ENCODE measurements around the gene TAL2.
"Not testable (repeated sequence)": the region's sequence is repeated elsewhere in the genome, so short reads cannot be mapped to it uniquely, and the experiment has no call there.

The TAL2 gene

DNA sequence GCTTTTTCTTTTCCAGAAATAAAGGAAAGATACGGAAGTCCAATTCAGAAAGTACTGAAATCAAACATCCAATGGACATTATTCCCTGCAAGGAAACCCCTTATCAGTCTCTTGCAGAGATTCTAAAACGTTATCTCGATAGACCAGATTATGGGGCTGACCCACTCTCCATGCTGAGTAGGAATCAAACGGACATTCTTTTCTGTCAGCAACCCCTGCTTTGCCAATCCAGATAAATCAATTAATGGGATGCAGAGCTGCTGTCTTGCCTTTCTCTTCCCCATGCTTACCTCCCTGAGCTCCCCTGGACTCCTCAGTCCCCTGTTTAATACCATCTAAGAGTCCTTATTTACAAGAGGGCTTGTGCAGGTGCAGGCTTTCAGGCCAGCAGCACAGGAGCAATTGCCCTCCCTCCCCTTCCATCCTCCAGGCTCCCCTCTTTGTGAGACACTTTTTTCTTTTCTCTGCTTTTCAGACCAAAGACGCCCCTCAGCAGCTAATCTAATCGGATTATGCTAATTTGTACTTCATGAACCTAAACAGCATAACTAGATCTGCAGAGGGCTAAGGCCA is 14.2 kb downstream of the TAL2 start:
- DNase-seq = no peak

DNA sequence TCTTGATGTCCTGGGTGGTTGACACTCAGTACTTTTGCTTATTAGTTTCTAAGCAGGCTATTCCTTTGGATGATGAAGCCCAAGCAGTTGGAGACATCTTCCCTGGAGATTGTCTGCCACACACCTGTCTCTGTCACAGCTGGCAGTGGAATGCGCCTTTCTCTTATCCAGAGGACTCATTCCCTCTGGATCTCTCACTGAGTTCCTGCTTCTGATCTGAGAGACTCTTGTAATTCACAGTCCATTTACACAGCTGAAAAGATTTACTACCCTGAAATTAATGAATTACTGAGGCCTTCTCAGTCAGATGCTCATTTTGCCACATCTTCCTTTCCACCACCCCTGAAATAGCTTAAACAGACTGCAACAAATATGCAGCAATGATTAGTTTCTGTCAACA is 15.9 kb downstream of the TAL2 start:
- no peak for DNase-seq

DNA sequence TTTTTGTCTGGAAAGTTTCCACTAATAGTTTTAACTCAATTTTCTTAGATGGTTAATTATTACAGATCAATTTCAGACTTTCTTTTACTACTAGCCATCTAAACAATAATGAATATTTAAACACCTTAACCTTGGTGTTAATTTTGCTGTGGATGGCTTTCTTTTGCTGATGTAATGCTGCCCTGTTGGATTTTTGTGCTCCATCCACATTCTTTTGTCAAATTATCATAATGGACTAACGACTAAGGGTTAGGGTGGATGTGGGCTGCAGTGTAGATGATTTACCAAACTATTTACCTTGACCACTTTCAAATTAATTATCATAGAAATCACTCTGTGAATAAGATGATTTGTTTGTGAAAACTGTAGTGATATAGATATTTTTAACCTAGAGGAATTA is 16.5 kb downstream of the TAL2 start:
- no peak for DNase-seq

DNA sequence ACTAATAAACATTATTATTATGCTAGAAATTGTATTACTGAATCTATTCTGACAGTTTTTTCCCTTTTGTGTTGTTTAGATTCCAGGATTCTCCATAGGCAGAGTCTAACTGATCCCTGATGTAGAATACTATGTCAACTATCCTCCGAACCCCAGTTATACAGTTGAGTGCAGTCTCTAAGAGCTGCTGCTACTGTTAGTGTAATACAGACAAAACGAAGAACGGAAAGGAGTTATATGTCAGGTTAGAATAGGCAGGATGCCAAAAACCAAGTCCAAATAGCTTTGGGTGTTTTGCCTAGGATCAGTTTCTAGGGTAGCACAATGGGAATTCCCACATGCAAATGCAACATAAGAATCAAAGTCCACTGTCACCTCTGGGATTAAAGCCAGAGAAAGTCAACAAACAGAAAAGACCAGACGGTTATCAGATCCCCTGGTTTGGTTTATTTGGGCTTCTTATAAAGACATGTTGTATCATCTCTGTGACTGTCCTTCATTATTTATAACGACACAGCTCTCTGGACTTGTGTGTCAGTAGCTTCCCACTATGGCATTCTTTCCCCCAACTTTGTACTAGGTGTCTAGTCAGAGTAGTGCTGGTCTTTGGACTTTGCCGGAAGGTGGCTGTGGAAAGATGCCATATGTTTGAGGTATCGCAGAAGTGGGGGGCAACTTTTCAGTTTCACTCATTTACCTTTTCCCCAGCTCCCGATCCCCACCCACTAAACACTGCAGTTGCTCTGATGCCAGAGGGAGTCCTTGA is 17.2 kb downstream of the TAL2 start:
- no peak for DNase-seq

DNA sequence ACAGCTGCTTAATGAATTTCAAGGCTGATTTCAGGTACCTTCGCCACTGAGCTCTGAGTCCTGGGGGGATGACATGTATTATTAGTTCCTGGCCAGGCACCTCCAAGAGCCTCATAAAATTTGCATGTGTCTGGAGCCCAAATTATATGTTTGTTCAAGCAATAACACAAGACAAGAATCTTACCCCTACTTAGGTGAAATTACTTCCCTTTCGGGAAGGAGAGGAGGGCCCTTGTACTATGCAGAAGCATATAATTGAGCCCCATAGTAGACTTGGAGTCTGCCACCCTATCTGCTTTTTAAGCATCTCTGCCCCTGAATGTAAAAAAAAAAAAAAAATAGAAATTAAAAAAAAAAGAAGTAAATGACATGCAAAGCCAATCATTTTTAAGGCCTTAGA is 19.1 kb downstream of the TAL2 start:
- DNase-seq = no peak

DNA sequence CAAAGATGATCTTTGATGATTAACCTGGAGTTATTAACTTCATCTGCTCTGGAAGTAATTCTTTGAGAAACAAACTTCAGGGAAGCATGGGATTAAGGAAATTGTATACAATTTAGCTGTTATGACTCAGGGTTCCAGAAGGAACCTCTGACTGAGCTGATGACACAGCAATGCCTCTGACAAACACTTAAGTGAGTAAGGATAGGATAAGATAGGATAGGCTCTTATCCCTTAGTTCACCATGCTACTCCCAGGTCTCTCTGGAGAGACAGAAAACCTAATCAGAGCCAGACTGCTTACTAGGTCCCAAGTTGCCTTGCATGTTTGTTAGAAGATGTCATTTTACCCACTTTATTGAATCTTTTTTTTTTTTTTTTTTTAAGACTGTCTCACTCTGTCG is 19.5 kb downstream of the TAL2 start:
- DNase-seq = no peak

DNA sequence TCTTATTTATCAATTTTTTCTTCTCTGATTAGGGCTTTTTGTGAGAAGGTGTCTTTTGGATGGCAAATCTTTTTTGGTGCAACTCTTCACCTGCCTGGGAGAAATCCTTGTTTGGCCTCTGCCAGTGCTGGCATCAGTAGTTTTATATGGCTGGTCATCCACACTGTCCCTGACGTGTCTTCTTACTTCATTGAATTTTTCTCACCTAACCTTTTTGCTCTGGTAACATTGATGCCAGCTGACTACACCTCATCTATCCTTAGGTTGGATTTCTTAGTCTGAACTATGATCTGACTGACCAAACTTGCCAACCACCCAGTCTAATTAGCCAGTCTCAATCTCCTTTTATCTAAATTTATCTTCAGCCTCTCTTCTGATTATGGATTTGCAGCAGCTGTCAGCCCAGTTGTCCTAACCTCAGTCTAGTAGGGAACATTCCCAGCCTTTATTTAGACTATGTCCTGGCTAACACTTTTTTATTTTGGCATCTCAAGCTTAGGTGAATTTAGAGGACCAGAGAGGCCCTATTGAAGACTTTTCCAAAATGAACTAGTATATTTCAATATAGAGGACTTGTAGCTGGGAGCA is 21.5 kb downstream of the TAL2 start:
- no peak for DNase-seq

DNA sequence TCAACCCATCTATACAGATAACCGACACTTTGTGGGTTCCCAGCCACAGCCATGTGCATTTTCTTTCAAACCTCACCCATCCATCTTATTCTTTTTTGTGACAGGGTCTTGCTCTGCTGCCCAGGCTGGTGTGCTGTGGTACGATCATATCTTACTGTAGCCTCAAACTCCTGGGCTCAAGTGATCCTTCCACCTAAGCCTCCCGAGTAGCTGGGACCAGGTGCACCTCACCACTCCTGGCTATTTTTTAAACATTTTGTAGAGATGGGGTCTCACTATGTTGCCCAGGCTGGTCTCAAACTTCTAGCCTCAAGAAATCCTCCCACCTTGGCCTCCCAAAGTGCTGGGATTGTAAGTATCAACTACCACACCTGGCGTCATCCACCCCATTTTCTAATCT is 24.7 kb downstream of the TAL2 start:
- DNase-seq = no peak

DNA sequence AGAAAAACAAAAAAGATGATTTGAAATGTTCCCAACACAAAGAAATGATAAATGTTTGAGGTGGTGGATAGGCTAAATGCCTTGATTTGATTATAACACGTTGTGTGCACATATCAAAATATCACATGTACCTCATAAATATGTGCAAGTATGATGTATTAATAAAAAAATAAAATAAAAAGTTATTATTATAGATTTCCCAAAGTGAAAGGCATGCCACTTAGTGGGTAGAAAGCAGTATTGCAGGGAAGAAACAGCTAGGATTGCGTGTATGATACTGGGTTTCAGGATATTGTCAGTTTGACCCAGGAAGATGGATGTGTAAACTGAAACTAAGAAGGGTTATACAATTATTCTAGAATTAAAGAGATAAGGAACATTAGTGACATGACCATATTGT is 28.5 kb downstream of the TAL2 start:
- no peak for DNase-seq

DNA sequence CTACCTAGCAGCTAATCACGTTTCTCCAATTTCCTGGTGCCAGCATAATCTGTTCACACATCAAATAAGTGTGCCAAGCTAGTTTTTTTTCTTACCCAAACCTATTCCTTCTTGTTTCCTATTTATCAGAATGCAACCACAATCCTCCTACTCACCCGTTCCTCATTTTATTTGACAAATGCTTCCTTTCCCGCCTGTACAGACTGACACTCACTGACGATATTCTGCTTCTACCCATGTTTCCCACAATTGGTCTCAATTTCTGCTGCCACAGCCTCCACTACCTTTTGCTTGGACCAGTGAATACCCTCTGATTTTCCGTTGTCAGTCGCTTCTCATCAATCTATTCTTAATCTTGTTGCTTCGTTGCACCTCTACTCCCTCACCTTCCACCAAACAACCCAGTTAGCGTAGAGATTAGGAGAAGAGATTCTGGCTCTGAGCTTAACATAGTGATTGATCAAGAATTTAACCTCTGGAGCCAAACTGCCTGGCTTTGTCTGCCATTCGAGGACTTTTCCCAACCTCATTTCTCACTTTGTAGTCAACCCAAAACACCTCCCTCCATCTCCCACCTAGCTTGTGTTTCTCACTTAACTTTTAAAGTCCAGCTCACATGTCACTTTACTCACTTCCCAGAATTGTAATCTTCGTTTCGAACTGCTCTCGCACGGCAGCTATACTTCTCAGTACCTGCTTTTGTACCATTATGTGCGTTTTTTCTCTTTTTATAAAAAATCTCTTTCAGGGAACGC is 31.4 kb downstream of the TAL2 start:
- no peak for DNase-seq

DNA sequence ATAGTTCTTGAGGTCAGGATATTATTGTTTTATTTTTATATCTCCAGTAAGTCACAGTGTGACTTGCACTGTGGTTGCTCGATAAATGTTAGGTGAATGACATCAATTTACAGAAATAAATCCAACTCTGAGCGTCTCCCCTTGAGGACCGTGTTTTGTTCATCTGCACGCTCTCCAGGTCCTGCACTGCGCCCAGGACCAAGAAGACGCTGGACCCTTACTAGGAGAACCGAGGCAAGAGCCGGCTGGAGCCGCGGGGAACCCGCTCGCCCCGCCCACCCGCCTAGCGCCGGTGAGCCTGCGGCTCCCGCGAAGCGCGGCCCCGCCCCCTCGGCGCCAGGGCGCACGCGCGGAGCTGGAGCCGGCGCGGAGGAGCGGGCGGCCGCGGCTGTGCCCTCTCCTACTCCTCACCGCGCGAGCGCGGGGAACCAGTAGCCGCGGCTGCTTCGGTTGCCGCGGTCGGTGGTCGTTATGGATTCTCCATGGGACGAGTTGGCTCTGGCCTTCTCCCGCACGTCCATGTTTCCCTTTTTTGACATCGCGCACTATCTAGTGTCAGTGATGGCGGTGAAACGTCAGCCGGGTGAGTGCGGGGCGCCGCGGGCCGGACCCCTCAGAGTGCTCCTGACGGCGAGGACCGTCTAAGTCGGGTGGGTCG is 32.1 kb downstream of the TAL2 start, which contains the start of gene TMEM38B:
TMEM38B (plus strand) TSS at position 352 of the 658 bp plus-strand sequence; CDS start at position 472, 120 bp downstream.
- DNase-seq = no peak

DNA sequence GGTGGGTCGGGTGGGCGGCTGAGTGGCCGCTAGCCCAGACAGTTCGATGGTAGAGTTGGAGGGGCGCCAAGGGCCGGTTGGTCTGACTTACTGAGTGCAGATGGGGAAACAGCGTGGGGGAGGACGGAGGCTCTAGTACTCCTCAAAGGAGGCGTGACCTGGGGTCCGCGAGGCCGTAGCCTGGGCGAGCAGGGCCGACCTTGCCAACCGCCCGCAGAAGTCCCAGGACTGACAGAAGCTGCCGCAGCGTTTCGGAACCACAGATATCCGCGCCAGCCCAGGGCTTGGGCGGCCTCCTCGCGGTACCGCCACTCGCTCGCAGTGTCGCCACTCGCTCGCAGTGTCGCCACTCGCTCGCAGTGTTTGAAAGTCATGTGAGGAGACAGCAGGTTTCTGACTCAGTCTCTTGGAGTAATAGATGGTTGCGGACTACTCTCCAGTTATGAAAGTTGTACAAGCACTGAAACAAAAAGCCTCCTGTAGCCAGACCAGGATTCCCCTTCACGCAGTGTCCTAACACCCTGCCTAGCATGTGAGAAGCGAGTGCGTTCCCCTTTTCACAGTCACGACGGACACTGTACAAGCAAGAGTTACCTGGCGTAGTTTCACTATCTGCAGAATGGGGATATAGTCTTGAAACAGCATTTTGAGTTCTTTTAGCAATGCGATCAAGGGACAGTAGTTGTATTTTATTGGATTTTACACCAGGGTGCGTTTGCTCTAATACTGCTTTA is 32.8 kb downstream of the TAL2 start:
- DNase-seq = no peak

DNA sequence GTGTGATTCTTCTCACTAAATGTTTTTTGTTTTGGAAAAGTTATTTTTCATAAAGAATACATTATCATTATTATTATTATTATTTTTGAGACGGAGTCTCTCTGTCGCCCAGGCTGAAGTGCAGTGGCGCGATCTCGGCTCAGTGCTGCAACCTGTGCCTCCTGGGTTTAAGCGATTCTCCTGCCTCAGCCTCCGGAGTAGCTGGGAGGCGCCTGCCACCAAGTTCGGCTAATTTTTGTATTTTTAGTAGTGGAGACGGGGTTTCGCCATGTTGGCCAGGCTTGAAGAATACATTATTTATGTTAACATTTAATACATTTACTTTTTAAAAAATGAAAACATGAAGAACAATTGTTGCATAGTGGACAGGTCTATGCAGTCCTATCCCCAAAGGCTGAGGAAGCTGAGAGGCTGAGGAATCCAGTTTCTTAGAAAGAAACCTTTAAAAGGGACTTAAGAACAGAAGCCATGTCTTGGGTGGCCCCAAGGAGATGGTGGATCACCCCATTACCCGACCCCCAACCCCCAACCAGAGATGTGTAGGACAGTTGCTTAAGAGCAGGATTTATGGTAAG is 34.0 kb downstream of the TAL2 start:
- DNase-seq = no peak

DNA sequence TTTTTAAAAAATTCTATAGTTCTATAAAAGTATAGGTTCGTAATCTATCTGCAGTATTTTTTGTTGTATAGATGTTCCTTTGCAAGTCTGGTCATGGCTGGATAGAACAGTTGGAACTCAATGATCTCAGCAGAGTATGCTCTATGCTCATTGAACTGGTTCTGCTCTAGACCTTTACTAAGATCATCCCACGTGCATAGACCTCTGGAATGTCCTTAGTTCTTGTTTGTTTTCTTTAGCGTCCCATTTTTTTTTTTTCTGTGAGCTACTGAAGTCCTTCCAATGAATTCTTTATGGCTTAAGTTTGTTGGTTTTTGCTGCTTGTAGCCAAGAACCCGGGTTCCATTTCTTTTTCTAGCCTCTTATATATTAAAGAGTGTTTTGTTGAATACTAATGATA is 35.6 kb downstream of the TAL2 start:
- no peak for DNase-seq

DNA sequence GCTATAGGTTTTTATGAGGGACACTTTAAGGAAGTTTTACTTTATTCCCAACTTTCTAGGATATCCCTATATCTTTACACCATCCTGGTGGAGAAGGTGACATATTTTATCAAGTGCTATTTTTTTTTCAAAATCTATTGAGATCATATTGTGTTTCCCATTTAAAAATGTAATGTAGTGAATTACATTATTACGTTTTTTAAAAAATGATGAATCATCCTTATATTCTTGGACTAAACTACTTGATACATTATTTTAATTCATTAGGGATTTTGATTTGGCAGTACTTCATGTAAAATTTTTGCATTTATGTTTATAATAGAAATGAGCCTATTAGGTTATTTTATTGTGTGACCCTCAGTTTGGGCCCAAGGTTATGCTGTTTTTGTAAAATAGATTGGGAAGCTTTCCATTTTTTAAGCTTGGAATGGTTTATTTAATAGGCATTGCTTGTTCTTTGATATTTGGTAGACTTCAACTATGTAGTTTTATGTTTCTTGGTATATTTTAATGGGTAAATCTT is 36.2 kb downstream of the TAL2 start:
- DNase-seq = no peak

DNA sequence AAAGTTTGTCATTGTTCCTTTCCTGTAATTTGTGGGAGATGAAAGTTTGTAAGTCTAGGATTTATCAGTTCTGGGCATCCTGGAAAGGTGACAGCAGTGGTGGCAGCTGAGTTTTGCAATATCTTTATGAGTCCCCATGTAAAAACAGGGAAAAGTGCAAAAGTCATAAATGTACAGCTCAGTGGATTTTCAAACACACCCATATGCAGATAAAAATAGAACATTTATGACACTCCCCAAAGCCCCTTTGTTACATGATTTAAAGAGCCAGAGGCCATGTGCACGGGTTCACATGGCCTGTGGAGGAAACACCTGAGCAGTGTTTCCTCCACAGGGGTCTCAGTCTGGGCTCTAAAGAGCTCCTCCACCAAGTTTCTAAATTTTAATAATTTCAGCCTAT is 38.4 kb downstream of the TAL2 start:
- no peak for DNase-seq

DNA sequence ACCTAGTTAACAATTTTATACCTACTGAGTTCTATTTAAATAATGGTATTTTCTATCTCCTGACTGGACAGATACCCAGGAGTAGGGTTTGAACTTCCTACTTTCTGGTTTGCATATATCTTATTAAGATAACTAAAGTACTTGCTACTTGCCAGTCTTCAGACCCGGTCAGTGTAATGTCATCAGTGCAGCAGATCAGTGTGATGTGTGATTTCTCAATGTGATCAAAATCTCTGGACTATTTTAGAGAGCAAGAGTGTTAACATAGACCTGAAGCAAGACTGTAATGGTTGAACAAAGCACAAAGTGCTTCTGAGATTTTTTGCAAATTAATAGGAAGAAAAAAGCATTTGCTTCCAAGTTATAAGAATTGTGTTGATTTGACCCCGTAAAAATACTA is 38.9 kb downstream of the TAL2 start:
- no peak for DNase-seq

DNA sequence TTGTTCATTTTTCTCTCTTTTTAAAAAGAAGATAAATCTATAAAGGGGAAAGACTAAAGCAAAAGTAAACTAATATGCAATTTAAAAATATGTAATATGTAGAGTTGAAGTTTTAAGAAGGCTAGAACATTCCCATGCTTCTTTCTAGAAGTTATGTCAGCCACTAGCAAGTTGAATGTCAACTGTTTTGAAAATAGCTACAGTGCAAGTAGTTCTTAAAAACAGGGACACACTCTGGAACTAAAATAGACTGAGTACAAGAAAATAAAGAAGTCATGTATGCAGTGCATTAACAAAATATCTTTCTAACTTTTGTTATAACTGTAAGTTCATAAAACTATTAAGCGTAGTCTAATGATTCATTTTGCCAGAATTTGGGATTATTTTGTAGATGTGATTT is 40.0 kb downstream of the TAL2 start:
- DNase-seq = no peak

DNA sequence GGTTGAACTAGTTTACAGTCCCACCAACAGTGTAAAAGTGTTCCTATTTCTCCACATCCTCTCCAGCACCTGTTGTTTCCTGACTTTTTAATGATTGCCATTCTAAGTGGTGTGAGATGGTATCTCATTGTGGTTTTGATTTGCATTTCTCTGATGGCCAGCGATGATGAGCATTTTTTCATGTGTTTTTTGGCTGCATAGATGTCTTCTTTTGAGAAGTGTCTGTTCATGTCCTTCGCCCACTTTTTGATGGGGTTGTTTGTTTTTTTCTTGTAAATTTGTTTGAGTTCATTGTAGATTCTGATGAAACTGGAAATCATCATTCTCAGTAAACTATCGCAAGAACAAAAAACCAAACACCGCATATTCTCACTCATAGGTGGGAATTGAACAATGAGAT is 41.4 kb downstream of the TAL2 start:
- DNase-seq = not testable (repeated sequence)

DNA sequence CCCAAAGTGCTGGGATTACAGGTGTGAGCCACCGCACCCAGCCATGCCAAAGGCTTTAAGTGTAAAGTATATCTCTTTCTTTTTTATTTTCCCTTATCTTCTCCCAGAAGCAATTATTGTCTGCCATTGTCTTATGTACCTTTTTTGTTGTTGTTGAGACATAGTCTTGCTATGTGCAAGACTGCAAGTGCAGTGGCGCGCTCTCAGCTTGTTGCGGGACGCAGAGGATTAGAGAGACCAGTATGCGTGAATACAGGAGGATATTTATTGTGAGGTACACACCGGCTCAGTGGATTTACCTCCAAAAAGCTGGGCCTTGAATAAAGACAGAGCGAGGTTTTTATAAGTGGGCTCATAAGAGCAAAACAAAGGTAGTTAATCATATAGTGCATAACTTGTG is 43.9 kb downstream of the TAL2 start:
- DNase-seq = no peak

DNA sequence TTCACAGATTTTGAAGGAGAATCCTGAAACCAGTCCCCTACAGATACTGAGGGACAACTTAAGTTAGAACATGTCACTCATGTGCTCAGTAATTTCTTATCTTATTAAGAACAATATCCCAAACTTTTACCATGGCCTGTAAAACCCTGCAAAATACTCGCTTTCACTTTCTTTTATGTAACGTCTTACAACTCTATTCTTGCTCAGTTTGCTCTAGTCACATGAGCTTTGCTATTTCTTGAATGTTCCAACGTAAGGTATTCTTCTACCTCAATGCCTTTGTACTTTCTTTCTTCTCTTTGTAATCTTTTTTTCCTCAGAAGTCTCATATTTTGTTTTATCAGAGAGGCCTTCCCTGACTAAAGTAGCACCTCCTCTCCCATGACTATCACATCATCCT is 46.1 kb downstream of the TAL2 start:
- no peak for DNase-seq

DNA sequence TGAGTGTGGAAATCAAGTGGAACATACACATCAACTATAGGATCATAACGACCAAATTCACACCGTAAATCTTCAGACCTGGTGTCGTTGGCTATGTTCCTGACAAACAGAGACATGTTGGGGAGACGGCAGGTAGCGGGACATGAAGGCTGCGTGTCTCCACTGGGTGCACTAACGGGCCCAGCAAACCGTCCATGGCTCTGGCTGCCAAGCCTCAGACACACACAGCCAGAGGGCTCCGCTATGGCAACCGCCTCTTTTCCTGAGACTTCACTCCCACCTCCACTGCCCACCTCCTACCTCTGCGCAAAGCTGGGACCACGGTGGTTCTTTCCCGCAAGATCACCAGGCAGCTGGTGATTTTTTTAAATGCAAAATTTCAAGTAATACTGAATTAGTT is 48.4 kb downstream of the TAL2 start:
- DNase-seq = no peak

Measured in cortex of kidney (tissue), 1 donor.